ENCODE data around the gene GLYATL1.

GLYATL1 gene

GRCh38 chr11:58927393-58928106 lies 11.7 kb upstream of the GLYATL1 start:
- DNase-seq (ENCODE audit: low read depth): peak; percentile 26

DNA sequence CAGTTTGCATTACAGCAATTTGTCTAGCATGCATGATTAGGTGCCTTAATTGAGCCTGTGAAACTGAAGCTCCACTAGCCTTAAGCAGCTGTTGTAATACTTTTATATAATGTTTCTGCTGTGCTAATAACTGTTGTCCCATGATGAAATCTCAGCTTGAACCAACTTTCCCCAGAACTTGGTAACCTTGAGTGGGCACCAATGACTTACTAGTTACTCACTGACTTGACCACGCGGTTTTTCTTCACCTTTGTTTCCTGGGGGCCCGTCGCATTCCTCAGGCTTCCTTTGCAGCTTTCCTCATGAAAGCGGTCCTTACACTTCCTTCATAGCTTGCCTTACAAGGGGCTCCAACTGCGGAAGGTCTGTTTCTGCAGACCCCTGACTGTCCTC lies 11.2 kb upstream of the GLYATL1 start:
- peak; percentile 7 for DNase-seq (ENCODE audit: low read depth)

- no peak for DNase-seq (ENCODE audit: low read depth)
Observed at GRCh38 chr11:58928691-58929090, 10.6 kb upstream of the GLYATL1 start.

DNA sequence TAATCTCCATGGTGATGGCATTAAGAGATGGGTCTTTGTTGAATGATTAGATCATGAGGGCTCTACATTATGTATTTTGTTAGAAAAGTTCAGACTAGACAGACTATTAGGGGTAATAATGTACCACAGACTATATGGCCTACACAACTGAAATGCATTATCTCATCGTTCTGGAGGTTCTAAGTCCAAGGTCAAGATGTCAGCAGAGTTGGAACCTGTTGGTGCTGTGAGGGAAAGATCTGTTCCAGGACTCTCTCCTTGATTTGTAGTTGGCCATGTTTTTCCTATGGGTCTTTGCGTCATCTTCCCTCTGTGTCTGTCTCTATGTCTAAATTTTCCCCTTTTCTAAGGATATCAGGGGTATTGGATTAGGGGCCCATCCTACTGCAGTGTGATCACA lies 8.4 kb upstream of the GLYATL1 start:
- DNase-seq (ENCODE audit: low read depth): no peak

DNA sequence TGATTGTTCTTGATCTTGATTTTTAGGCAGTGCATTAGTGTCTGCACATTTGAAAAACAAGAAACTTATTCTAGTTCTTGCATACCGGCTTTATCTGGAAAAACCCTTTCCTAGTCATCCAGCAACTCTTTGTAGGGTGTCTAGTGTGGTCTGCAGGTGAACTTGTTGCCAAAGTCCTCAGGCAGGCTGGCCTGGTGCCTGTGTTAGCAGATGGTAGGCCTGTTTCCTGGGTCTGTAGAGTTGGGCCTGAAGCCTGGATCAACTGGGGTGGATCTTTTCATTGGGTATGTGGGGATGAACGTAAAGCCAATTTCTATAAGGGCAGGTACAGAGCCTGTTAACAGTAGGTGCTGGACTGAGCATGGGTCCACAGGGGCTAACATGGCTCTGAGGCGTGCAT lies 5.6 kb upstream of the GLYATL1 start:
- no peak for DNase-seq (ENCODE audit: low read depth)

GRCh38 chr11:58934945-58935513 lies 4.3 kb upstream of the GLYATL1 start:
- no peak for DNase-seq (ENCODE audit: low read depth)

- DNase-seq (ENCODE audit: low read depth): no peak
Observed at GRCh38 chr11:58938398-58938797, 890 bp upstream of the GLYATL1 start.

GRCh38 chr11:58940028-58940427 lies 740 bp downstream of the GLYATL1 start:
- DNase-seq (ENCODE audit: low read depth): no peak

- DNase-seq (ENCODE audit: low read depth): no peak
Observed at GRCh38 chr11:58941838-58942237, 2.5 kb downstream of the GLYATL1 start.

DNA sequence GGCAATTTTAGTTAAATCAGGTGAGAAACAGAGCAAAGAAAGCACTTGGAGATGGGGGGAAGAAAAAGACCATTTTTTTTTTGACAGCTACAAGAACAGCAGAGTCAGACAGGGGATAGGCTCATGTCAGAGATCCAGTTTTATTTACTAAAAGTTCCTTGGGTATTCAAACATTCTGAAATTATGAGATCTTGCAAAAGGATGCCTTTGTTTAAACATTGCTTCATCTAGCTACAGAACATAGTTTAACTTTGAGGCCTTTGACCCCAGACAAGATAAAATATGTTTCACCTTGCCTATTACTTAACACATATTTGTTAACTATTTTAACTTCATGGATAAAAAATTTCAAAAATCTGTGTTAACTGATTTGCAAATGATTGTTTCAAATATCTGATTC lies 6.4 kb downstream of the GLYATL1 start:
- no peak for DNase-seq (ENCODE audit: low read depth)

DNA sequence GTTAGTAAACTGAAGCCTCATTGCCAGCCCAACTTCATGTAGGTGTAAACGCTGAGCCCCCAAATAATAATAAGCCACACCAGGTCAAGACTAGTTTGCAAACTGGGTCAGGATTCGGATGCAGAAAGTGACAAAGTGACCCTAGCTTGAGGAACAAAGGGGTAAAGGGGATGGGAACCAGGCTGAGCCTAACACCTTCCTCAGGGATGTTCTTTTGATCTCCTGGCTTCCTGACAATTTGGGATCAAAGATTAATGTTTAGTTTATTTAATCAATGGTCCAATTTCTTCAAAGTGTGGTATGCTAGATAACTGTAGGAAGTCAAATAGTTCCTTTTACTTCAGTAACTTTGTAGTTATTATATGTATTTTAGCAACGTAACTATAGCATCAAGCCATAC lies 9.9 kb downstream of the GLYATL1 start:
- no peak for DNase-seq (ENCODE audit: low read depth)

DNA sequence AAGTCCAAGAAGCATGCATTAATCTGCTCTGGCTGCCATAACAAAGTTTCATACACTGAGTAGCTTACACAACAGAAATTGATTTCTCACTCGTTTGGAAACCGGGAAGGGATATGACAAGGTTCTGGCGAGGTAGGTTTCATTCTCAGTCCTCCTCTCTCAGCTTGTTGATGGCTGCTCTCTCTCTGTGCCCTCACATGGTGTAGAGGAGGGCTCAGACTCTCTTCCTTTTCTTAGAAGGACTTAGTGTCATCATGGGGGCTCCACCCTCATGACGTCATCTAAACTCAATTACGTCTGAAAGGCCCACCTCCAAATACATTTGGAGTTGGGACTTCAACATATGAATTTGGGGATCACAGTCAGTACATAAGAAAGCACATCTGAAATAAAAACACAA lies 18.6 kb downstream of the GLYATL1 start:
- DNase-seq (ENCODE audit: low read depth): no peak

- peak; percentile 22 for DNase-seq (ENCODE audit: low read depth)
Observed at GRCh38 chr11:58958500-58958899, 19.2 kb downstream of the GLYATL1 start.

DNA sequence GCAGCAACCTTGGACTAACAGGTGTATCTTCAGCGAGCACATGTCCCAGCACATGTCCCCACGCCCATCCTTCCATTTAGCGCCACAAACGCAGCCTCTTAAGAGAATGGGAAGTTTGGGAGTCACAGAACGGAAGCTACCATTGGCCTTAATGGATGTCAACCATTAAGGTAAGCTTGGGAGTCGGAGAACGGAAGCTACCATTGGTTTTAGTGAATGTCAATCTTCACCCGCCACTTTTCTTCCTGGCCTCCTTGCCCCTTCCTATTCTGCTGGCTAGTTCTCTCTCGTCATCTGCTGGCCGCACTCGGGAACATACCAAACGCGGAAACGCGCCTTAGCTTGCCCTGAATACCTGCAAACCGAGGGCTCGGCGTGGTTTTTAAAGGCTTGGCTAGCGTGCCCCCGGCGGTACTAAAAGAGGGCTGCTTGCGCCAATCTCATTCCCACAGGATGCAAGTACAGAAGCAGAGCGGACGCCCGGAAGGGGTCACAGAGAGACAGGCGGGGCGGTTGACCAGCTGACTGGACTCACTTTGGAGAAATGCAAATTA lies 24.3 kb downstream of the GLYATL1 start:
- peak; percentile 53 for DNase-seq (ENCODE audit: low read depth)

GRCh38 chr11:58965246-58965985 lies 26.1 kb downstream of the GLYATL1 start:
- DNase-seq (ENCODE audit: low read depth): peak; percentile 73

DNA sequence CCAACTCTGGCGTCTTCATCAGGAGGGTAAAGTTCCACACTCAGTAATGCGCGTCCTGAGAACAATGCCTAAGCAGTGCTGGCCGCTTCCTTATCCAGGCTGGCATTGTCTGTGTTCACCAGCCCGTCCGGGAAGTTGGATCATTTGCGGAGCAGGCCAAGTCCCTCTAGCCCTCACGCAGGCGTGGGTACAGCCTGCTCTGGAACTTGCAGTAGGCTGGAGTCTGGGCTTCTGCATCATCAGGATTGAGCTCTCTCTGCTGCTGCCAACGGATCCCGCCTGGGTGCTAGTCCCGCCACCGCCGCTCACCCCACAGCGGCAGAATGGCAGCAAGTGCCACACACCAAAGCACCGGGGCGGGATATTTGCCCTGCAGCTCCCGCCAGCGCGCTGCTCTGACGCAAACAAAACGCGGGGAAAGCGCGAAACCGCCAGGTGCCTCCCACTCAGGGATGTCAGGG lies 29.0 kb downstream of the GLYATL1 start:
- no peak for DNase-seq (ENCODE audit: low read depth)

GRCh38 chr11:58977470-58977869 lies 38.2 kb downstream of the GLYATL1 start:
- no peak for DNase-seq (ENCODE audit: low read depth)

- DNase-seq (ENCODE audit: low read depth): no peak
Observed at GRCh38 chr11:58979222-58979621, 39.9 kb downstream of the GLYATL1 start.

DNA sequence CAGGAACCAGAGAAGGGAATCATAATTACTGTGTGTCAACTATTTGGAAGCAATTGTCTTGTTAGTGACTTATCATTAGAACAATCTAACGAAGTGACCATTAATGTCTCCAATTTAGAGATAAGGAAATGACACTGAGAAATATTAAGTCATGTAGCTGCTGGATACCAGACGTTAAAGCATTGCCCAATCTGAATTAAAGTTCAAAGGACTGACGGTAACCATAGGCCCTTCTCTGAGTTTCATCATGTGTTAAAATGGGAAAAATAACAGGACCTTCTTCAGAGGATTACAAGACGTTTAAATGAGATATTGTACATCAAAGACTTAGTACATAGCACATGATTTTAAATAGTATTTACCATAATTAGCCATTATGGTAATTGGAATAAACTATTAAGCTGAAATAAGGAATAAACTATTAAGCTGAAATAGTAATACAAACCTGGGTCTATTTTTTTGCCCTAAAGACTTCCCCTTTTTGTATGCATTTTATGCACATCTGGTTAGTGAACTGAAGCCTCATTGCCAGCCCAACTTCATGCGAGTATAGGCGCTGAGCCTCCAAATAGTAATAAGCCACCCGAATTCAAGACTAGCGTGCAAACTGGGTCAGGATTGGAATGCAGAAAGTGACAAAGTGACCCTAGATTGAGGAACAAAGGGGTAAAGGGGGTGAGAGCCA lies 41.0 kb downstream of the GLYATL1 start:
- DNase-seq (ENCODE audit: low read depth): no peak

DNA sequence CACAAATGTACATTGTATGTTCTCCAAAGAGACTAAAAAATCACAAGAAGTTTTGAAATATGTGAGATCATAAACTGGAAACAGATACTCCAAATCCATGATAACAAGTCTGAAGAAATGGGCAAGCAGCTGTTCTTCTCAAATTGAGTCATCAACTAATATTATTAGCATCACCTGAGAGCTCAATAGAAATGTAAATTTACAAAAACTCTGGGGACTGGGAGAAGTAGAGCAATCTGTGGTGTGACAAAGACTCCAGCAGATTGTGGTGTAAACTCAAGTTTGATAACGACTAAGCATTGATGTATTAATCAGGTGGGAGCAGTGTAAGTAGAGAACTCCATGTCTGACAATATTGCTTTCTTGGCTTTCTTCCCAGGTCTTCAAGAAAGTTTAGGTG lies 53.2 kb downstream of the GLYATL1 start:
- no peak for DNase-seq (ENCODE audit: low read depth)

GRCh38 chr11:58994171-58994570 lies 54.9 kb downstream of the GLYATL1 start:
- no peak for DNase-seq (ENCODE audit: low read depth)

All from EH (cell line).